Forelimb muscle (tissue), 1 donor: Measurements from ENCODE around the gene DIPK1C. TPM values are rescaled to one million over a fixed set of nuclear protein-coding genes. Genes with fewer than 3 reads are reported as not detected.

Source experiments
- DNase-seq: peaks from one replicate; pipeline ENCODE4 v3.0.0-alpha.2; 2013; ENCODE audit warnings: low read depth
- polyA plus RNA-seq: library from polyadenylated mRNA; unstranded; fragments of 120-200 nt; gene quantifications from one replicate; pipeline ENCODE4 v1.2.1, GENCODE V29; 2013; ENCODE audit not compliant: insufficient read length

Gene DIPK1C
- polyA plus RNA-seq, 1 donor = 12.8 TPM

GRCh38 chr18:74482697-74483096 lies 25.6 kb upstream of the DIPK1C start:
- DNase-seq = no peak

DNA sequence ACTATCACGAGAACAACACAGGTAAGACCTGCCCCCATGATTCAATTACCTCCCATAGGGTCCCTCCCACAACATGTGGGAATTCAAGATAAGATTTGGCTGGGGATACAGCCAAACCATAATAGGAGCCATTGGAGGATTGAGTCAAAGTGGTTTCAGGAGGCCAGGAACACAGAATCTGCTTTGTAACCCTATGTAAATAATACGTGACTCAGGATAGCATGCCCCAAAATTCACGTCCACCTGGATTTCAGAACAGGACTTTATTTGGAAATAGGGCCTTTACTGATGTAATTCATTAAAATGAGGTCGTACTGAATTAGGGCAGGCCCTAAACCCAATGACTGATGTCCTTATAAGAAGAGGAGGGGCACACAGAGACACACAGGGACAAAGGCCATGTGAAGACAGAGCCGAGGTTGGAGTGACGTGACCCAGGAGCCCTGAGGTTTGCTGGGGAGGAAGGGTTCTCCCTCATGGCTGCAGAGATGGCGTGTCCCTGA lies 23.1 kb upstream of the DIPK1C start:
- DNase-seq = no peak

- DNase-seq = no peak
Observed at GRCh38 chr18:74479486-74480148, 22.5 kb upstream of the DIPK1C start.

DNA sequence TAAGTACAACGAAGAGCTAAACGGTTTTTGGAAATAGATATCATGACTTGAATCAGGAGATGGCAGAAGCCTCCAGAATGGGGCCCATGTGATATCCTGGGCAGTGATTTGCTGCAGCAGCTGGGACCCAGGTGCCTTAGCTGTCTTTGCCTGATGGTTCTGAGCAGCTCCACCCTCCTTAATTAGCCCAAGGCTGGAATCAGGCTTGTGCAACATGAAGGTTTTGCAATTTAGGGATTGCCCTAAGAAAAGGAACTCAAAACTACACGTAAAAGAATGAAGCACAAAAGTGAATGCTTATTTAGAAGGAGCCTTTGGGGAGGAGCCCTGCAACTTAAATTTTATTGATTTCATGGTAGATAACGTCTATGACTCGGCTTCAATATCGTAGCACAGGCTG lies 21.8 kb upstream of the DIPK1C start:
- DNase-seq = no peak

DNA sequence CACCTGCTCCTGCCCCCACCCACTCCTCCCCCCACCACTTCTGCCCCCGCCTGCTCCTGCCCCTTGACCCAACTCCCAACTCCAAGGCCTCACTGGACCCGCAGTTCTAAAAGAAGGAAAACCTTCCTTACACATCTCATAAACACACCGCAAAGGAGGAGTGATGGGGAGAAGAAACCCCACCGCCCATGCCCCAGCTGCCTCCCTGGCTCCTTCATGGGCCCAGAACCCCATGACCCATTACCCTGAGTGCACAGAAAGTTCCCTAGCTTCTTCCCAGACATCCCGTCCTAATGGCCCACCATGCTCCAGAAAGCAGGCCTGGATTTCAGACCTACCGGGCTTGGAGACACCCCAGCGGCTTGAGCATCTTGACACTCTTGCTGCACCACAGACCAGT lies 21.2 kb upstream of the DIPK1C start:
- DNase-seq = no peak

GRCh38 chr18:74477771-74478170 lies 20.7 kb upstream of the DIPK1C start:
- DNase-seq = no peak

- DNase-seq = no peak
Observed at GRCh38 chr18:74476140-74476539, 19.0 kb upstream of the DIPK1C start.

DNA sequence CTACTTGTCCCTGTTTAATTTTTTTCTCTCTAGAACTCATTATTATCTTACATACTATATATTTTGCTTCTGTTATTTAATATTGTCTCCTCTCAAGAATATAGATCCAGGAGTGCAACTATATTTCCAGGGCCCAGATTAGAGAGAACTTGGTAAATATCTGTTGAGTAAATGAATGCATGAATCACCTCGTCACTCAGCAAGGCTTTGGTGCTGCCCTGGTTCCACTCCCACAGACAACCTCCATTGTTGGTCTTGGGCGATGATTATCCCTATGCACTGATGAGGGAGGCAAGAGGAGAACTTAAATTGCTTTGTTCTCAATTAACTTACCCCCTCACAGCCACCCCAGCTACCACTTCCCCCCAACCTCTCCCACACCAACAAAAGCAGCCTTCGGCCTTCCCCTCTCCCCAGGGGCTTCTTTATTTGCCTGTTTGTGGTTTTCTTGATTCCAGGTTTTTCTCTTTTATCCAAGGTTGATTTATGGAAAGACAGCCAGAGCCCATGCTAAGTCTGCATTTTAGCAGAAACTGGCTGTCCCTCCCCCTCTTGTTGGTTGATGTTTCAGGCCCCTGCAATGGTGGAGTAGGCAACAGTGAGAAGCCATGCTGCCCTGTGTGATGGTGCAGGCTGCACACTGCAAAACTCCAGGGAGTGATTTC lies 17.0 kb upstream of the DIPK1C start:
- no peak for DNase-seq

GRCh38 chr18:74472312-74472711 lies 15.2 kb upstream of the DIPK1C start:
- no peak for DNase-seq

GRCh38 chr18:74468547-74469061 lies 11.5 kb upstream of the DIPK1C start:
- peak; percentile 74 for DNase-seq

- DNase-seq = no peak
Observed at GRCh38 chr18:74465775-74466174, 8.7 kb upstream of the DIPK1C start.

DNA sequence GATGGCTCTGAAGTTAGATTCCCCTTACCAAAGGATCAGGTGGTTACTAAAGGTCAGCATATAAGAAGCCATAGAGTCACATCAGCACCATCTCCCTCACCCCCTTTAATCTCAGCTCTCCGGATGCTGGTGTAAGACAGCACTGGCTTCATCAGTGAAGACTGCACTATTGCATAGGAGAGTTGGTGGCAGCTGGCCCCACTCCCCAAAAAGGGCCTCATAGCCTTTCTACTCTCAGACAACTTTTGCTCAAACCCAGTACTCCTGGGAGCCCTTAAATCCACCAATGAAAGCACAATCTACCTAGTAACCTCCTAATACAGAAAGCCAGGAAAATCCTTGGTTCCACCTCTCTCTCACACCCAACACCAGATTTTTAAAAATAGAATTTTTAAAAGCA lies 6.9 kb upstream of the DIPK1C start:
- DNase-seq = no peak

- DNase-seq = no peak
Observed at GRCh38 chr18:74463254-74463653, 6.1 kb upstream of the DIPK1C start.

DNA sequence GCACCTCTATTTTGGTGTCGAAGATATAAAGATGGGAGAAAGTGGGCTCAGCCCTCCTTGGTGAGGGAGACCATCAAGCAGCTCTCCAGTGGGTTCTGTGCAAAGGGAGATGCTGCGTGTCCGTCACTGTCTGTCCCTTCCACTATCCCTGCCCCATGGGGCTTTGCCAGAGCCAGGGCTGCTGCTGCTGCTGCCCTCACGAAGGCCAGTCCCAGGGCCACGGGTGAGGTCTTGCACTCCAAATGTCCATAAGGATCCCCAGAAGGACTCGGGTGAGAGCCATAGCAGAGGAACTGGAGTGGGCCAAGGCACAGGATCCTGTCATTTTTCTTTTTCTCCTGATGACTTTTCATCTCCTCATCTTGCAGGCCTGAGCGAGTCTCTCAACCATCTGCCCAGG lies 3.7 kb upstream of the DIPK1C start:
- DNase-seq = no peak

- DNase-seq = peak; percentile 67
Observed at GRCh38 chr18:74459889-74460288, 2.8 kb upstream of the DIPK1C start.

DNA sequence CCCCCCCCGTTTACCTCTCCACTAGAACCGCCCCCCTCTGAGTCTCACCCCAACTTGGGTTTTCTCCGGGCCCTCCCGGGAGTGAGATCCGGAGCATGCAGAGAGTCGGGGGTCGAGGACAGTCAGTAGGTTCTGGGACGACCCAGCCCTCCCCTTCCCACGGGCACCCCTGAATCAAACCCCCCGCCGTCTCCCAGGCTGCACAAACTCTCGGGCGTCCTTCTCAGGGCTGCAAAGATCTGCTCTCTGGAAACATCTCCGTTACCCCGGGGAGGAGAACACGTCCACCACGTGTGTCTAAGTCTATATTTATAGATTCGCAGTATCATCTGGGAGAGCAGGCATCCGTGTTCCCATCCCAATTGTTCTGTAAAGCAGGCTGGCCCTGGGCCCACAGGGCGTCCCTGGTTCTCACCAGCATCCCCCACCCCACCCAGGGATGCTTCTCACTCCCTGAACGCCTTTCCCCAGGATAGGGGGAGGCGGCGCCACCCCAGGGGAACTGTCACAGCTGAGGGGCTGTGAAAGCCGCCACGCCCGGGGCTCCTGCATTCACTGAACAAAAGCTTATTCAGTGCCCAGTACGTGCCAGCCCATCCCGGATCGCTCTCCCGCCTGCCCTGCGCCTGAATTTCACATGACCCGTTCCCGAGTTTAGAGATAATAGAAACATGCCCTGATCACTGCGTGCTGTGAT lies 765 bp upstream of the DIPK1C start:
- no peak for DNase-seq

DNA sequence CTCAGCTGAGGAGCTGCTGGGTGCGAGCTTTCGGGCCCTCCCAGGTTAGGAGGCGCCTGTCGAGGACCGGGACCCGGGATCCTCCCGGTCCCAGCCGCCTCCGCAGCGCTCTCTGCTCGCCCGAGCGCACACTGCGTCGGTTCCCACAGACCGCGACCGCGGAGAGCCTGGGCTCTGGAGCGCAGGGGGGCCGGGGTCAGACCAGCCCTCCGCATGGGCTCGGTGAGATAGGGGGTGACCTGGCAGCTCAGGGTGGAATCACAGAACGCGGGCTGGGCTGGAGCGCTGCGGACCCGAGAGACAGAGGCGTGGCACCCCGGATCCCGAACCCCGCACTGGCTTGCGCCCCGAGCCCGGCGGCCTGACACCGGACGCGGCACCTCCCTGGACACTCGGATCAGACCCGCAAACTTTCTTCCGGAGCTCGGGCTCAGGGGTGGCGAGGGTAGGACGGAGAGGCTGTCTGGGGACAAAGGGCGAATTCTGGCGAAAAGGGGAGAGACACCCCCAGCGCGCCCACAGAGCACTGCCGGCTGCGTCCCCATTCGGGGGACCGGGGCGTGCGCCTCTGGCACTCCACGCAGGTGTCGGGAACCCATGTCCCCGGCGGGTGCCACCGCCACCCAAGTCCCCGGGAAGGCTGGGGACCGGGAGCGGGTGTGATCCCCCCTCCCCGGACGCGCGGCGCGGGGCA lies 612 bp downstream of the DIPK1C start:
- no peak for DNase-seq

- no peak for DNase-seq
Observed at GRCh38 chr18:74456017-74456348, 1.1 kb downstream of the DIPK1C start.

DNA sequence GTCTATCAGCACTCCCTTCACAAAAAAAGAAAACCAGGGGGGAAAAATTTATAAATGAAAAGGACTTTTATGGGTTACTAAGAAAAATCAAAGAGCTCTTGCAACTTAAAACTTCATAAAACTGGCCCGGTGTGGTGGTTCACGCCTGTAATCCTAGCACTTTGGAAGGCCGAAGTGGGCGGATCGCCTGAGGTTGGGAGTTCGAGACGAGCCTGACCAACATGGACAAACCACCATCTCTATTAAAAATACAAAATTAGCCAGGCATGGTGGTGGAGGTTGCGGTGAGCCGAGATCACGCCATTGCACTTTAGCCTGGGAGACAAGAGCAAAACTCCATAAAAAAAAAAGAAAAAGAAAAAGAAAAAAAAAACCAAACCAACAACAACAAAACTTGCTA lies 1.7 kb downstream of the DIPK1C start:
- DNase-seq = no peak

- DNase-seq = no peak
Observed at GRCh38 chr18:74454279-74454751, 2.8 kb downstream of the DIPK1C start.

- DNase-seq = no peak
Observed at GRCh38 chr18:74453642-74454198, 3.4 kb downstream of the DIPK1C start.
